Measurements from ENCODE around the gene PNLDC1. TPM values are rescaled to one million over a fixed set of nuclear protein-coding genes. Genes with fewer than 3 reads are reported as not detected.
A peak's percentile ranks its signal among the peaks of the same experiment; 100 is the strongest.

PNLDC1 gene
- total RNA-seq, 1 donor from 2014 or later, result 0.26 TPM

DNA sequence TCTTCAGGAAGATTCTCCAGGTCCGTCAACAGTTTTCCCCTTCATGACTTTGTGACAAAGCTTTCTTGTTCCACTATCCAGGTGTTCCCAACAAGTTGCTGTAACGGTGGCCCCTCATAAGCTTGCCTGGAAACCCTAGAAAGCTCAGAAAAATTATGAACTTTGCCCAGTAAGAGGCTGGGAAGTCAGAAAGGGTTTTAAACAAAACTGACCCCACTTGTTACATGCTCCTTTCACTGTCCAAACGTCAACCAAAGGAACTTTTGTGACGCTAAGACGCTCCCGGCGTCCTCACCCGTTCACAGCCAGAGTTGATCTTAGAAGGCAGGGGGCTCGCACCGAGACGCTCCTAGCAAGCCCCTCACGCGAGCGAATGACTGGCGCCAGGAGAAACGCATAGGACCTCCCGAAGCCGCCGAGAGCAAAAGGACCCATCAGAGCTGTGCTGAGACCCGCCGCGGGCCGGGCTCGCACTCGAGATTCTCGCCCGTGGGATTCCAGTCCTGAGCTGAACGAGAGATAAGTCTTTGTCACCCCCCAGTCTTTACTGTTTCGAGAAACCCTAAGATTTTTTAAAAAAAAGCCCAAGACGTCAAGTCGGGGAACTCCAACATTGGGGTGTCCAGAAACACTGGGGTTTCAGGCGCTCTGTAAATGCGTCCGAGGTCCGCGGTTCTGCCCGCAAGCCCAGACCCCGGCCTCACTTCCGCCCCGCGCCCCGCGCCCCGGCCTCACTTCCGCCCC lies 38.8 kb upstream of the PNLDC1 start:
- no peak for TF ChIP-seq CTCF (IDR thresholded peaks at IDR 0.05; ENCODE audit: insufficient read depth, low read length, severe bottlenecking)
- FAIRE-seq, result no peak
- Histone ChIP-seq H3K36me3 (ENCODE audit: control insufficient read depth, insufficient read depth, low read length) (peaks cover 5% of the 10 kb centered on the region), H3K4me3 (ENCODE audit: low read depth, low read length) (peak overlapping the region; percentile 91), H3K27me3 (ENCODE audit: control insufficient read depth, insufficient read depth, low read length) (no peaks in the 10 kb centered on the region)
- peak; percentile 17 for DNase-seq (ENCODE audit: low read depth)

DNA sequence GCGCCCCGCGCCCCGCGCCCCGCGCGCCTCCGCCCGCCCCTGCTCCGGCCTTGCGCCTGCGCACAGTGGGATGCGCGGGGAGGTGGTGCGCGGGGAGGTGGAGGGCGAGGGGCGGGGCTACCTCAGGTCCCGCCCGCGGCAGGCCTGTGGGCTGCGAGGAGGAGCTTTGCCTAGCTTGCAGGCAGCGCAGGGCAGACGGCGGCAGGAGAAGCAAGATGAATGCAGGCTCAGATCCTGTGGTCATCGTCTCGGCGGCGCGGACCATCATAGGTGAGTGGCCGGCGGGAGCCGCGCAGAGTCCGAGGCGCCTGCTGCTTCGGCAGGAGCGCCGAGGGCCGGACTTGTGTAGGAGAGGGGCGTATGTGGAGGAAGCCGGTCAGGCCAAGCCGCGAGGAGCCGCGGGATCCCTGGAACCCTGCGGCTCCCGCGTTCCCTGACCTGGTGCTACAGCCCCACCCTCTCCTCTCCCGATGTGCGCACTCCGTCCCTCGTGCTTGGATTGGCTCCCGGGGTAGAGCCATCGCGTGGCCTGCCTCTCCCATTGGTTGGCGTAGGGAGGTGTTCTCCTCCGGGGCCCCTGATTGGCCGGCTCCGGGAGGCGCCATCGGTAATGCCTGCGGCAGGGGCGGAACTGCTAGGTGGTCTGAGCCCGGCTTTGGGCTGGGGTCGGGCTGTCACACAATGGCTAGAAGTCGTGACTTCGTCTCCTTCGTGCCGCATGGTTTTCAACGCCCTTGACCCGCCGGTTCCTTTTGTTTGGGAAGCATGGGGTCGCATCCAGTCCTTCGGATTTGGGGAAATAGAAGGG lies 38.0 kb upstream of the PNLDC1 start, which contains the start of gene ACAT2:
ACAT2 (plus strand) TSS at position 173 of the 808 bp plus-strand sequence; CDS start at position 216, 43 bp downstream.
- H3K27me3 ChIP-seq (ENCODE audit: control insufficient read depth, insufficient read depth, low read length), result no peaks in the 10 kb centered on the region
- no peak for TF ChIP-seq CTCF (IDR thresholded peaks at IDR 0.05; ENCODE audit: insufficient read depth, low read length, severe bottlenecking)
- peaks cover 5% of the 10 kb centered on the region for H3K36me3 ChIP-seq (ENCODE audit: control insufficient read depth, insufficient read depth, low read length)
- peak within 1 kb of the TSS; percentile 91 for H3K4me3 ChIP-seq (ENCODE audit: low read depth, low read length)
- no peak for FAIRE-seq
- DNase-seq (ENCODE audit: low read depth), result peak; percentile 86

DNA sequence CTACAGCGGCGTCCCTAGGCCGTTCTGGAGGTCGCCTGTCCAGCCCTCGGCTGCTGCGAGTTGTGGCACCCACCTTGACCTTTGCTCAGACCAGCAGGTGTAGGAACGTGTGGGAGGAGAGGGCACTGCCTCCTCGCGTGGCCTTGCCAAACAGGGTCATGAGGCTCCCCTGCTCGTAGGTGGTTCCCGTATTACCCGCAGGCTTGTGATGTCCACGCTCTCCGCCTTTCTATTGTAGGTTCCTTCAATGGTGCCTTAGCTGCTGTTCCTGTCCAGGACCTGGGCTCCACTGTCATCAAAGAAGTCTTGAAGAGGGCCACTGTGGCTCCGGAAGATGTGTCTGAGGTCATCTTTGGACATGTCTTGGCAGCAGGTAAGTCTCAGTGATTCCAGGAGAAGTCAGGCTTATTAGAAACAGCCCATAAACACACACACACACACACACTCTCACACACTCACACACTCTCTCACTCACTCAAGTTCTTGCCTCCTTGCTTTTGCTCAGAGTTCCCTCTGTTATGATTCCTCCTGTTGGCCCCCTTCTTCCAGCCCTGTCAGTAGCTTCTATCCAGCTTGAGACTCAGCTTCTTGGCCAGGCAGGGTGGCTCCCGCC lies 37.3 kb upstream of the PNLDC1 start:
- no peak for TF ChIP-seq CTCF (IDR thresholded peaks at IDR 0.05; ENCODE audit: insufficient read depth, low read length, severe bottlenecking)
- no peak for FAIRE-seq
- Histone ChIP-seq H3K27me3 (ENCODE audit: control insufficient read depth, insufficient read depth, low read length) (no peaks in the 10 kb centered on the region), H3K36me3 (ENCODE audit: control insufficient read depth, insufficient read depth, low read length) (peaks cover 10% of the 10 kb centered on the region), H3K4me3 (ENCODE audit: low read depth, low read length) (peak overlapping the region; percentile 91)
- DNase-seq (ENCODE audit: low read depth), result peak; percentile 32

- no peak for TF ChIP-seq CTCF (IDR thresholded peaks at IDR 0.05; ENCODE audit: insufficient read depth, low read length, severe bottlenecking)
- no peak for FAIRE-seq
- Histone ChIP-seq H3K27me3 (ENCODE audit: control insufficient read depth, insufficient read depth, low read length) (no peaks in the 10 kb centered on the region), H3K36me3 (ENCODE audit: control insufficient read depth, insufficient read depth, low read length) (peaks cover 11% of the 10 kb centered on the region), H3K4me3 (ENCODE audit: low read depth, low read length) (no peak overlapping the region)
- no peak for DNase-seq (ENCODE audit: low read depth)
Measured at GRCh38 chr6:159766906-159767305, 33.2 kb upstream of the PNLDC1 start.

GRCh38 chr6:159769470-159769869 lies 30.6 kb upstream of the PNLDC1 start:
- peaks cover 11% of the 10 kb centered on the region for H3K36me3 ChIP-seq (ENCODE audit: control insufficient read depth, insufficient read depth, low read length)
- no peak for FAIRE-seq
- no peak for TF ChIP-seq CTCF (IDR thresholded peaks at IDR 0.05; ENCODE audit: insufficient read depth, low read length, severe bottlenecking)

More at GRCh38 chr6:159769470-159769869, 30.6 kb upstream of the PNLDC1 start:
- H3K4me3 ChIP-seq (ENCODE audit: low read depth, low read length), result no peak overlapping the region
- H3K27me3 ChIP-seq (ENCODE audit: control insufficient read depth, insufficient read depth, low read length), result no peaks in the 10 kb centered on the region
- no peak for DNase-seq (ENCODE audit: low read depth)
